Vagina (tissue), 2 donors: ENCODE data around the gene BFSP2.

Source experiments
- POLR2A ChIP-seq, 2 donors: fragments of 450-650 bp; IDR thresholded peaks; one replicate each; pipeline ENCODE4 v1.6.1; 2017; ENCODE audit warnings: antibody characterized with exemption in 2 of 2, mild to moderate bottlenecking in 2 of 2, moderate library complexity in 2 of 2
- POLR2AphosphoS5 ChIP-seq, 2 donors: sonication (generic); formaldehyde crosslinking; IDR thresholded peaks; one replicate each; pipeline ENCODE4 v1.9.0; 2017; ENCODE audit warnings: antibody characterized with exemption in 2 of 2, mild to moderate bottlenecking in 2 of 2, low read depth in 1 of 2; ENCODE audit not compliant: insufficient read depth in 1 of 2
- TF ChIP-seq, protein P1 (sequence below), 3 experiments: fragments of 450-650 bp in 2 of 3; fragments of 200-600 bp in 1 of 3; sonication (generic) in 1 of 3; IDR thresholded peaks; one replicate each; pipeline ENCODE4 v1.5.1; 2017 to 2019; ENCODE audit warnings: antibody characterized with exemption in 3 of 3, mild to moderate bottlenecking in 2 of 3, moderate library complexity in 2 of 3

DNA sequence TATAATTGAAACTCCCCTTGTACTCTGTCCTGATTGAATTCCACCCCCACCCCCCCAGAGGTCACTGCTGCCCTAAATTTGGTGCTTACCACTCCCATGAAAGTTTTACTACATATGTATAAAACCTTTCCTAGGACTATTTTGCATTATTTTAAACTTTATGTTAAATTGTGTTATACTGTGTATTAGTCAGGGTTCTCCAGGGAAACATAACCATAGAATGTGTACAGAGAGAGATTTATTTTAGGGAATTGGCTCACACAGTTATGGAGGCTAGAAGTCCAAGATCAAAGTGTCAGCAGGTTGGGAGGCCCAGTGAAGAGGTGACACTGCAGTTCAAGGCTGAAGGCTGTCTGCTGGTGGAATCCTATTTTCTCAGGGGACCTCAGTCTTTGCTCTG, 29.2 kb downstream of the BFSP2 start:
- TF ChIP-seq, protein P1, sequence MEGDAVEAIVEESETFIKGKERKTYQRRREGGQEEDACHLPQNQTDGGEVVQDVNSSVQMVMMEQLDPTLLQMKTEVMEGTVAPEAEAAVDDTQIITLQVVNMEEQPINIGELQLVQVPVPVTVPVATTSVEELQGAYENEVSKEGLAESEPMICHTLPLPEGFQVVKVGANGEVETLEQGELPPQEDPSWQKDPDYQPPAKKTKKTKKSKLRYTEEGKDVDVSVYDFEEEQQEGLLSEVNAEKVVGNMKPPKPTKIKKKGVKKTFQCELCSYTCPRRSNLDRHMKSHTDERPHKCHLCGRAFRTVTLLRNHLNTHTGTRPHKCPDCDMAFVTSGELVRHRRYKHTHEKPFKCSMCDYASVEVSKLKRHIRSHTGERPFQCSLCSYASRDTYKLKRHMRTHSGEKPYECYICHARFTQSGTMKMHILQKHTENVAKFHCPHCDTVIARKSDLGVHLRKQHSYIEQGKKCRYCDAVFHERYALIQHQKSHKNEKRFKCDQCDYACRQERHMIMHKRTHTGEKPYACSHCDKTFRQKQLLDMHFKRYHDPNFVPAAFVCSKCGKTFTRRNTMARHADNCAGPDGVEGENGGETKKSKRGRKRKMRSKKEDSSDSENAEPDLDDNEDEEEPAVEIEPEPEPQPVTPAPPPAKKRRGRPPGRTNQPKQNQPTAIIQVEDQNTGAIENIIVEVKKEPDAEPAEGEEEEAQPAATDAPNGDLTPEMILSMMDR (IDR thresholded peaks at IDR 0.05) = no peak
- no peak for TF ChIP-seq POLR2A (IDR thresholded peaks at IDR 0.05)
- TF ChIP-seq POLR2AphosphoS5 (IDR thresholded peaks at IDR 0.05; ENCODE audit: insufficient read depth in 1 of 2, low read depth in 1 of 2) = no peak
